Stimulated activated naive CD8-positive, alpha-beta T cell treated with anti-CD3 and anti-CD28 coated beads, Interleukin-15, amount 100 ng/mL, for 72 hours (primary cell): Measurements from ENCODE around the gene PRKG2.
"Not testable (repeated sequence)": the region's sequence is repeated elsewhere in the genome, so short reads cannot be mapped to it uniquely, and the experiment has no call there.

Experiments used
- ATAC-seq: fragments of 150-1000 bp; cut with Tn5 transposase; 2 replicates; pipeline ENCODE4 v1.10.0; 2021; ENCODE audit warnings: mild to moderate bottlenecking, moderate library complexity
- DNase-seq, 2 donors: peaks; one replicate each; pipeline ENCODE4 v3.0.0; 2021 to 2022
- H3K27ac Mint-ChIP-seq, 2 donors: one replicate each; pipeline ENCODE4 v1.8.0; 2022; ENCODE audit warnings: mild to moderate bottlenecking in 2 of 2, mixed read lengths in 2 of 2, moderate library complexity in 2 of 2
- H3K27me3 Mint-ChIP-seq: one replicate; pipeline ENCODE4 v1.8.0; 2022; ENCODE audit warnings: mixed read lengths
- H3K4me1 Mint-ChIP-seq: one replicate; pipeline ENCODE4 v1.8.0; 2022; ENCODE audit warnings: mild to moderate bottlenecking, mixed read lengths
- H3K4me3 Mint-ChIP-seq, 2 donors: one replicate each; pipeline ENCODE4 v1.8.0; 2022; ENCODE audit warnings: mild to moderate bottlenecking in 2 of 2, mixed read lengths in 2 of 2, moderate library complexity in 1 of 2
- H3K9me3 Mint-ChIP-seq, 2 donors: one replicate each; pipeline ENCODE4 v1.8.0; 2022; ENCODE audit warnings: mixed read lengths in 2 of 2

Gene PRKG2

GRCh38 chr4:81197864-81198524 lies 17.0 kb downstream of the PRKG2 start:
- no peak overlapping the region for H3K27ac Mint-ChIP-seq
- H3K4me3 Mint-ChIP-seq = no peak overlapping the region
- DNase-seq (no peak), ATAC-seq (no peak)
- H3K27me3 Mint-ChIP-seq = no peaks in the 10 kb centered on the region
- no peaks in the 10 kb centered on the region for H3K4me1 Mint-ChIP-seq
- H3K9me3 Mint-ChIP-seq = no peaks in the 10 kb centered on the region

GRCh38 chr4:81196126-81196650 lies 18.8 kb downstream of the PRKG2 start:
- H3K4me3 Mint-ChIP-seq = no peak overlapping the region
- no peak overlapping the region for H3K27ac Mint-ChIP-seq
- no peak for DNase-seq
- H3K27me3 Mint-ChIP-seq = no peaks in the 10 kb centered on the region
- H3K9me3 Mint-ChIP-seq = no peaks in the 10 kb centered on the region
- no peaks in the 10 kb centered on the region for H3K4me1 Mint-ChIP-seq
- no peak for ATAC-seq

GRCh38 chr4:81195475-81195874 lies 19.5 kb downstream of the PRKG2 start:
- H3K27ac Mint-ChIP-seq = no peak overlapping the region
- ATAC-seq (no peak), DNase-seq (no peak)
- H3K4me1 Mint-ChIP-seq = no peaks in the 10 kb centered on the region
- H3K4me3 Mint-ChIP-seq = no peak overlapping the region
- peaks cover 0 to 2% of the 10 kb centered on the region in 2 donors for H3K9me3 Mint-ChIP-seq
- no peaks in the 10 kb centered on the region for H3K27me3 Mint-ChIP-seq

GRCh38 chr4:81194286-81194685 lies 20.7 kb downstream of the PRKG2 start:
- Mint-ChIP-seq H3K27ac (no peak overlapping the region), H3K4me1 (no peaks in the 10 kb centered on the region), H3K27me3 (no peaks in the 10 kb centered on the region), H3K4me3 (no peak overlapping the region), H3K9me3 (peaks cover 0 to 4% of the 10 kb centered on the region in 2 donors)
- ATAC-seq (no peak), DNase-seq (no peak)

GRCh38 chr4:81180916-81181315 lies 34.1 kb downstream of the PRKG2 start:
- no peak for DNase-seq
- ATAC-seq = no peak
- no peak overlapping the region for H3K27ac Mint-ChIP-seq
- no peaks in the 10 kb centered on the region for H3K27me3 Mint-ChIP-seq
- peaks cover 0 to 2% of the 10 kb centered on the region in 2 donors for H3K9me3 Mint-ChIP-seq
- H3K4me3 Mint-ChIP-seq = no peak overlapping the region
- no peaks in the 10 kb centered on the region for H3K4me1 Mint-ChIP-seq

GRCh38 chr4:81179326-81179725 lies 35.7 kb downstream of the PRKG2 start:
- no peak for DNase-seq
- no peak for ATAC-seq
- H3K4me1 Mint-ChIP-seq = no peaks in the 10 kb centered on the region
- H3K27ac Mint-ChIP-seq = no peak overlapping the region
- H3K9me3 Mint-ChIP-seq = no peaks in the 10 kb centered on the region
- H3K4me3 Mint-ChIP-seq = no peak overlapping the region
- no peaks in the 10 kb centered on the region for H3K27me3 Mint-ChIP-seq

GRCh38 chr4:81173213-81173612 lies 41.8 kb downstream of the PRKG2 start:
- H3K9me3 Mint-ChIP-seq = no peaks in the 10 kb centered on the region

GRCh38 chr4:81166458-81167160 lies 48.4 kb downstream of the PRKG2 start:
- peaks cover 7% of the 10 kb centered on the region for H3K27me3 Mint-ChIP-seq
- H3K27ac Mint-ChIP-seq = no peak overlapping the region
- no peaks in the 10 kb centered on the region for H3K9me3 Mint-ChIP-seq
- H3K4me3 Mint-ChIP-seq = no peak overlapping the region
- no peaks in the 10 kb centered on the region for H3K4me1 Mint-ChIP-seq
- DNase-seq (no peak), ATAC-seq (no peak)

More at GRCh38 chr4:81173213-81173612, 41.8 kb downstream of the PRKG2 start:
- H3K4me3 Mint-ChIP-seq = no peak overlapping the region
- DNase-seq = no peak
- peaks cover 7% of the 10 kb centered on the region for H3K27me3 Mint-ChIP-seq
- ATAC-seq = no peak
- no peak overlapping the region for H3K27ac Mint-ChIP-seq
- H3K4me1 Mint-ChIP-seq = no peaks in the 10 kb centered on the region

GRCh38 chr4:81165861-81166430 lies 49.1 kb downstream of the PRKG2 start:
- Mint-ChIP-seq H3K9me3 (no peaks in the 10 kb centered on the region), H3K27me3 (peaks cover under 1% of the 10 kb centered on the region), H3K4me3 (no peak overlapping the region), H3K4me1 (no peaks in the 10 kb centered on the region), H3K27ac (no peak overlapping the region)
- ATAC-seq = no peak
- DNase-seq = no peak

- peak; percentile 72 for ATAC-seq
- Mint-ChIP-seq H3K9me3 (no peaks in the 10 kb centered on the region), H3K27me3 (no peaks in the 10 kb centered on the region), H3K4me3 (no peak overlapping the region), H3K27ac (no peak overlapping the region), H3K4me1 (no peaks in the 10 kb centered on the region)
- no peak for DNase-seq
These were observed 50.2 kb downstream of the PRKG2 start for GRCh38 chr4:81164623-81165416.

- H3K27me3 Mint-ChIP-seq = no peaks in the 10 kb centered on the region
- H3K27ac Mint-ChIP-seq = no peak overlapping the region
- no peak for ATAC-seq
These were observed 50.9 kb downstream of the PRKG2 start for GRCh38 chr4:81164126-81164525.

GRCh38 chr4:81162752-81163458 lies 52.1 kb downstream of the PRKG2 start:
- no peaks in the 10 kb centered on the region for H3K27me3 Mint-ChIP-seq
- no peaks in the 10 kb centered on the region for H3K4me1 Mint-ChIP-seq
- no peak overlapping the region for H3K4me3 Mint-ChIP-seq
- no peaks in the 10 kb centered on the region for H3K9me3 Mint-ChIP-seq
- DNase-seq (no peak), ATAC-seq (no peak)
- no peak overlapping the region for H3K27ac Mint-ChIP-seq

More at GRCh38 chr4:81164126-81164525, 50.9 kb downstream of the PRKG2 start:
- DNase-seq = no peak
- Mint-ChIP-seq H3K4me3 (no peak overlapping the region), H3K9me3 (no peaks in the 10 kb centered on the region), H3K4me1 (no peaks in the 10 kb centered on the region)

GRCh38 chr4:81153714-81154323 lies 61.2 kb downstream of the PRKG2 start:
- peak overlapping the region; percentile 71 to 89 for H3K27ac Mint-ChIP-seq
- peak; percentile 27 to 32 for DNase-seq

GRCh38 chr4:81152839-81153713 lies 61.9 kb downstream of the PRKG2 start:
- Mint-ChIP-seq H3K4me3 (peak overlapping the region; percentile 77 to 89), H3K27ac (peak overlapping the region; percentile 71 to 89), H3K4me1 (peaks cover 5% of the 10 kb centered on the region), H3K27me3 (no peaks in the 10 kb centered on the region), H3K9me3 (peaks cover 0 to 8% of the 10 kb centered on the region in 2 donors)
- DNase-seq = no peak
- no peak for ATAC-seq

More at GRCh38 chr4:81153714-81154323, 61.2 kb downstream of the PRKG2 start:
- ATAC-seq, H3K27me3 Mint-ChIP-seq, H3K4me1 Mint-ChIP-seq, H3K9me3 Mint-ChIP-seq: not testable (repeated sequence)
- H3K4me3 Mint-ChIP-seq = peak overlapping the region; percentile 77 to 89
